ENCODE results near the gene TEP1. TPM values are rescaled to one million over a fixed set of nuclear protein-coding genes. Genes with fewer than 3 reads are reported as not detected.

The TEP1 gene
- total and polyA plus RNA-seq, 2 experiments from 2014 or later, result 3.0 to 8.5 TPM

GRCh38 chr14:20343092-20343861 lies 70.0 kb downstream of the TEP1 start, which contains the start of gene PARP2:
TSS of gene PARP2 (plus strand) at chr14:20343635. CDS start at chr14:20343642, 7 bp downstream.
- H2AFZ ChIP-seq, result peak within 1 kb of the TSS; percentile 72; the same call in 1 of the 2 replicates
- peak; percentile 98 for ATAC-seq
- H3K27me3 Mint-ChIP-seq (ENCODE audit: insufficient read depth, low read depth, poor library complexity), result peaks cover 6% of the 10 kb centered on the region

GRCh38 chr14:20341646-20342045 lies 71.7 kb downstream of the TEP1 start:
- Histone ChIP-seq H3K27ac (ENCODE audit: low read depth) (peak overlapping the region; percentile 99), H3K9me2 (ENCODE audit: insufficient read depth) (no peaks in the 10 kb centered on the region), H4K20me1 (replicated peaks; ENCODE audit: insufficient read depth) (no peaks in the 10 kb centered on the region), H3K27me3 (ENCODE audit: insufficient read depth) (no peaks in the 10 kb centered on the region), H3K79me2 (replicated peaks; ENCODE audit: insufficient read depth) (peaks cover 14% of the 10 kb centered on the region), H3K4me3 (peak overlapping the region; percentile 58), H3F3A (replicated peaks; ENCODE audit: low read depth) (no peaks in the 10 kb centered on the region), H3K36me3 (ENCODE audit: insufficient read depth) (peaks cover 16% of the 10 kb centered on the region; the same call in 1 of the 2 replicates), H2AFZ (no peak overlapping the region), H3K4me2 (peak overlapping the region; percentile 71), H3K4me1 (ENCODE audit: insufficient read depth) (peaks cover 6% of the 10 kb centered on the region)
- H3K36me3 Mint-ChIP-seq (ENCODE audit: low read depth), result peaks cover 21% of the 10 kb centered on the region
- peaks cover 3% of the 10 kb centered on the region; the same call in 1 of the 3 replicates for H3K9me3 Mint-ChIP-seq
- DNase-seq (ENCODE audit: low spot score) (no peak), ATAC-seq (no peak)
- H3K4me3 Mint-ChIP-seq, result peak overlapping the region; percentile 90
- peaks cover 6% of the 10 kb centered on the region for H3K27me3 Mint-ChIP-seq (ENCODE audit: insufficient read depth, low read depth, poor library complexity)
- H3K27ac Mint-ChIP-seq, result no peak overlapping the region
- 0 out of 3 replicates have a peak, but pooled peaks cover 4% of the 10 kb centered on the region for H3K4me1 Mint-ChIP-seq
- TF ChIP-seq STAT1 (IDR thresholded peaks at IDR 0.05; ENCODE audit: unreplicated experiment) (no peak), POLR2AphosphoS5 (IDR thresholded peaks at IDR 0.05; ENCODE audit: low read depth) (no peak), ZNF462 (CRISPR knock-in tag; IDR thresholded peaks at IDR 0.05) (no peak), NANOG (IDR thresholded peaks at IDR 0.05; ENCODE audit: borderline replicate concordance) (no peak), ETS1 (IDR thresholded peaks at IDR 0.05) (no peak), ZNF114 (CRISPR knock-in tag; IDR thresholded peaks at IDR 0.05) (no peak)

More at GRCh38 chr14:20343092-20343861, 70.0 kb downstream of the TEP1 start, which contains the start of gene PARP2:
- H3K4me3 Mint-ChIP-seq, result peak within 1 kb of the TSS; percentile 90
- Histone ChIP-seq H3K27me3 (ENCODE audit: insufficient read depth) (no peaks in the 10 kb centered on the region), H3K79me2 (replicated peaks; ENCODE audit: insufficient read depth) (peaks cover 14% of the 10 kb centered on the region), H3K9me2 (ENCODE audit: insufficient read depth) (no peaks in the 10 kb centered on the region), H3K4me1 (ENCODE audit: insufficient read depth) (peaks cover 6% of the 10 kb centered on the region), H3K4me3 (peak within 1 kb of the TSS; percentile 85), H3K27ac (ENCODE audit: low read depth) (peak within 1 kb of the TSS; percentile 99), H3K36me3 (ENCODE audit: insufficient read depth) (peaks cover 26% of the 10 kb centered on the region), H4K20me1 (replicated peaks; ENCODE audit: insufficient read depth) (no peaks in the 10 kb centered on the region; the same call in 1 of the 2 replicates), H3K4me2 (peak within 1 kb of the TSS; percentile 93), H3F3A (replicated peaks; ENCODE audit: low read depth) (no peaks in the 10 kb centered on the region)
- DNase-seq (ENCODE audit: low spot score), result peak; percentile 99
- H3K36me3 Mint-ChIP-seq (ENCODE audit: low read depth), result peaks cover 33% of the 10 kb centered on the region
- H3K9me3 Mint-ChIP-seq, result peaks cover 3% of the 10 kb centered on the region; the same call in 1 of the 3 replicates
- H3K4me1 Mint-ChIP-seq, result 0 out of 3 replicates have a peak, but pooled peaks cover 4% of the 10 kb centered on the region
- TF ChIP-seq ZNF331 (CRISPR knock-in tag; IDR thresholded peaks at IDR 0.05; ENCODE audit: low read depth) (no peak), CTCF (conservative IDR thresholded peaks at IDR 0.05; ENCODE audit: low read depth in 2 of 2) (no peak), CREB1 (CRISPR knock-in tag; IDR thresholded peaks at IDR 0.05; ENCODE audit: low read depth) (peak; percentile 98), POLR2AphosphoS5 (IDR thresholded peaks at IDR 0.05; ENCODE audit: low read depth) (peak; percentile 82), ZNF114 (CRISPR knock-in tag; IDR thresholded peaks at IDR 0.05) (0 out of 2 replicates have a peak, but pooled peaks have one; percentile 49)
- peak within 1 kb of the TSS; percentile 95 for H3K27ac Mint-ChIP-seq
